Measurements from ENCODE around the gene B9D2.

DNA sequence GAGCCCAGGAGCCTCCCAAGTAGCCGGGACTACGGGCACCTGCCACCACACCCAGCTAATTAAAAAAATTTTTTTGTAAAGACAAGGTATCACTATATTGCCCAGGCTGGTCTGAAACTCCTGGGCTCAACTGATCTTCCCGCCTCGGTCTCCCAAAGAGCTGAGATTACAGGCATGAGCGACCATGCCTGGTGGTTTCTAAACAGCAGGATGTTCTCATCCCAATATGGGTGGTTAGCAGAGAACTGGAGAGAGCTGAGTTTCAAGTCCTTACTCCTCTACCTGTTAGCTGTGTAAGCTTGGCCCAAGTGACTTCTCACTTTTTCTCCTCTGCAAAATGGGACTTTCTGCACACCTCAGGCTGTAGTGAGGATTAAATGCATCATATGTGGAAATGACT is 20.4 kb upstream of the B9D2 start:
- TF ChIP-seq POLR2AphosphoS5 (IDR thresholded peaks at IDR 0.05) (no peak), CTCF (IDR thresholded peaks at IDR 0.05) (no peak), POLR2A (IDR thresholded peaks at IDR 0.05) (no peak), EP300 (IDR thresholded peaks at IDR 0.05) (no peak)
